ENCODE measurements around the gene KCNAB1.

Gene KCNAB1

DNA sequence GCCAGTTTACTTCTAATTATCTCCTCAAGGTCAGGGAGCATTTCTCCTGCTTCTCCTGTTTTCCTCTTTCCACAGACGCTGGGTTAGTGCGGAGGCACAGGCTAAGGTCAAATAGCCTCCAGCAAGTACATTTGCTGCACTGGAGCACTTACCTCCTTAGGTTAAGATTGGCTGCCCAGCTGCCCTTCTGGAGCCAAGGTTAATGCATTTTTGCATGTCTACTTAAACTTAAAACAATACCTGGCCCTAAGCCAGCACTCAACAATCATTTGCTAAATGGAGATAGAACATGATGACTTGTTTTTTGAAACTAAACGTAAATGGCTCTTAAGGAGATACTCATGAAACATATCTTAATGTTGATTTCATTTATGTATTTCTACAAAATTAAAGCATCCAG, 351.1 kb downstream of the KCNAB1 start:
- FAIRE-seq, result no peak

DNA sequence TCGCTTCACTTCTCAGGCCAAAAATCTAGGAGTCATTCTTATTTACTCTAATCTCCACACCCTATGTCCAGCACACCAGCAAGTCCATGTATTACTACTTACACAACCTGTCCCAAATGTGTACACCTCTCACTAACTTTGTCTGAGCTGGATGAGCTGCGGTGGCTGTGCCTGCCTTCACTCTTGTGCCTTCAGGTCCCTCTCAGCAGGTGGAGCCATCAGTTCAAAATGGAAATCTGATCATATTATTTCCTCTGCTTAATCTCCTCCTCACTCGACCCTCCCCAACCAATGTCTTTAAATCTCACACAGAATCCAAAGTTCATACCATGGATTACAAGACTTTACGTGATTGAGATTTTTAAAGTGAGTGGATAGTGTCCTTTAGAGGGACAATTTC, 351.8 kb downstream of the KCNAB1 start:
- FAIRE-seq, result no peak

DNA sequence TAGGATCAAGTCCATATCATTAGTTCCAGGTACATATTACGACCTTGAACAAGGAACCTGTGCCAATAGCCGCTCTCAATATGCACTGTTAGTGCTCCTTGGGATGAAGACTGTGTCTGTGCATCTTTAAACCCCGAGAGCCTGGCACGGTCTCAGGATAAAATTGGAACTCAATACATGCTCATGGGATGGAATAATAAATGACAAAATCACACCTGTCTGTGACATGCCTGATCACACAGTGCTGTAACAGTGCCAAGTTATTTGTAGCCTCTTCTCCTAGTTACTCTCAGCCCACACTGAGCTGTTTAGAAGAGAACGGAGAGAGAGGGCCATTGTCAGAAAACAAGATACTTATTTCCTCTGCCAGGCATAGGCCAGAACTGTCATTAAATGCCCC, 352.3 kb downstream of the KCNAB1 start:
- no peak for FAIRE-seq

DNA sequence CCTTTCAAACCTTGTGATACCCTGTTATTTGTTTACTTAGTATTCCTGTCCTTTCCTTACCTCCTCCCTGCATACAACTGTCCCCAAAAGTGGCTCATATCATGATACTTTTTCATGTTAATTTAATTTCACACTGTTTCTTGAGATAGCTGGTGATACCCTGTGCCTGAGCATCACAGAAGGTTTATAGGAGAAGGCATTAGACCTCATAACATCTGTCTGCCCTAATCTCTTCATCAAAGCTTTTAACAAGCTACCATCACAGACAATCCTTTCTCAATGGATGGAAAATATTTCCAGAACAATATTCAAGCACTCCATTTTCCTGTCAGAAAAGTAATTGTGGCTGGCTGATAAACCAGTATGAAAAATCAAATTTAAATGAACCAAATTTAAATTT, 353.0 kb downstream of the KCNAB1 start:
- no peak for FAIRE-seq

DNA sequence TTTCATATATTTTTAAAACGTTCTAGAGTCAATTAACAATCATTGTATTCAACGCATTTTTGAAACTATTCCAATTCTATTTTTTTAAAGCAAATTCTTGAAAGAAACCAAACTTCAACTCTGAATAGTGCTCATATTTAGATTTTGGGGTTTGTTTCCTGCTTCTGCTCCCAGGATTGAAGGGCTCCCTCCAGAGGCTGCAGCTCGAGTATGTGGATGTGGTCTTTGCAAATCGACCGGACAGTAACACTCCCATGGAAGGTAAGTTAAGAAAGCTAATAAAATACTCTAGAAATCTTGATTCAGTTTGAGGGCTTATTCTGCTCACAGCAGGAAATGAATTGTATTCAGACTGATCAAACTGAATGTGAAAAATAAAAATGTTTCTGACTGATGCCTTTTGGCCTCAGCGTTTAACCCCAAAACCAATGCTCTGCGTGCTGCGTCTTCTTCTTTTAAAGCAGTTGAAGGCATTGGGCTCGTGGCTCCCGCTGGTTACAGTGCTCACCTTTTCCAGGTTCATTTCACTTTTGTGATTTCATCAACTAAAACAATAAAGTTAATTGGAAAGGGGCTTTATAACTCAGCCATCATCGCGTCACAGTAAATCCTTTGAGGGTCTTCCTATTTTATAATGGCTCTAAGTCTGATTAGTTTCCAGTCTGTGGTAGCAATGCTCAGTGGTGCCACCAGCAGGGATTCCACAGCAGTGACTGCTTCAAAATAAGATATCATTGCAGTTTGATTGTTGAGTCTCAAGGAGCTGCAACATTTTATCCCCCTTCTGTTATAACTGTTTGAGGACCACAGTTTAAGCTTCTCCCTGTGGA, 354.4 kb downstream of the KCNAB1 start:
- no peak for FAIRE-seq

DNA sequence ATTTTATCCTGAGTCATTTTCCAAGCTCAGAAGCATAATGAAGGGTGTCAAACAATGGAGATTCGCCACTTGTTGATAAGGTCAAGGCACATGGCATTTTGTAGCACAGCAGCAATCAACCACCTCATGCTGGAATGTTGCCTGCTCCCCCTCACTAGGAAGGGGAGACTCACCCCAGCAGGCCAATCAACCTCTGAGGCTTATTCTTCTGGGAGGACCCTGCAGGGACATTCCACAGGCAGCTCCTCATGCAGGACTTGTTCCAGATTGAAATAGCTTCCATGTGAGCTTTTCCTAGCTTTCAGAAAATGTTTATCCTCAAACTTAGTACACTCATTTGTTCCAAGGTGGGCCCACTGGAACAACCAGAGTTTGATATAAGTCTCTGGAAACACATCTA, 356.9 kb downstream of the KCNAB1 start:
- no peak for FAIRE-seq

DNA sequence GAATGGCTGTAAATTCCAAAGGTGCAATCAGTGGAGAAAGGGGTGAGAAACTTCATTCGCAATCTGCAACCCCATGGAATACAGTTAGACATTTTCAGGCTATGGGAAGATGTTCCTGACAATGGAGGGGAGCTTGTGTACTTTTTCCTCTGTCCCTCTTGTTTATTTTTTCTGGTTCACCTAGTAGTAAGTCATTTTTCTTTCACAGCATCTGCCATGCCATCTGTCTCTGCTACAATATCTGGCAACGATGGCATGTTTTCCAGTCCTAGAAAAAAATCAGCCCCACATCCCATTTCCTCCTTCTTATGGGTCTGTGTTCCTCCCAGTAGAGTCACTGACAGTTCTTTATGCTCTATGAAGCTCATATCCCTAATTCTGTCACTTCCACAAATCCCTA, 358.5 kb downstream of the KCNAB1 start:
- no peak for FAIRE-seq

DNA sequence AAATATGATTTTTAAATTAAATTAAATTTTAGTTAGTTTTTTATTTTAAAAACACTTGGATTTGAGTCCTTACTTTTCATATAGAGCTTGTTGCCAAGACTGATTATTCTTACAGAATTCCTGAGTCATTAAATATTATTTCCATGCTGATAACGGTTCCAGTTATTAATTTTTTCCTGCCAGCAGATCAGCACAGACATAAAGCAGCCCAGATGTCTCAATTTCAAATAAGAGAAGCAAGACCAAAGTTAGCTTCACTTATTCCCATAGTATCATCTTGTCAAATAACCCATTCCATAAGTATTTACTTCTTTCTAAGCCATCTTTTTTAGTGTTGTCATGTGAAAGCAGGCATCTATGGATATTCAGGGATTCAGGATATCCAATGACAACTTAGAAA, 359.2 kb downstream of the KCNAB1 start:
- no peak for FAIRE-seq

DNA sequence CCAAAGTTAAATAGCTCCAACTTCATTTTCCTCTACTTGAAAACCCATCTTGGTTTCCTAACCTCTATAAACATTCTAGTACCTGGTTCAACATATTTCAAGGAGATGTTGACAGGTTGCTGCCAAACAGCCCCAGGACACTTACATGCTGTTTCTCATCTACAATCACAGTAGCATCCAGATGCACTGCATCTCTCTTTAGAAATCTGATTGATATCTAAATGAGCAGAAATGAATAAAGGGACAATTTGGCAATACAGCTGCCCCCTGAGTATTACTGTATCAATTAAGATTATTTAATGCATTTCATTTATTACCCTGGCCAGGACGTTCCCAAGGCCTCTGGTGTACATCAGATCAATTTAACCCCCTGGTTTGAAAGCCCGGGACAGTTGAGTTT, 360.6 kb downstream of the KCNAB1 start:
- FAIRE-seq, result no peak

DNA sequence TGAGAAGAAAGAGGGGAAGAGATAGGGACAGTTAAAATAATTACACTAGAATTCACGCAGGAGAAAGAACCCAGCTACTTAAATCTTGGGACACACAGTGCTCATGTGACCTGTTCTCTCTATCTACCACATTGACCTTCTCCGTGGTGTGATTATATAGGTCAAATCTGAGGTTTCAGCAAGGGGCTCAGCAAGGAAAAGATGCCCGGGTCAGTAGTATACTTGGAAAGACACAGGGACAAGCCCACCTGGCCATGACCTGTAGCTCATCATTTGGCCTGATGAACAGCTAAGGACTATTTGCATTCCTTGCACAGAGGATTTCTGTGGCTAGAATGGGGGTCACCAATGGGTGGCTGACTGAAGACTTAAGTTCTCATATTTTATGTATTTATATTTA, 362.6 kb downstream of the KCNAB1 start:
- FAIRE-seq, result no peak

DNA sequence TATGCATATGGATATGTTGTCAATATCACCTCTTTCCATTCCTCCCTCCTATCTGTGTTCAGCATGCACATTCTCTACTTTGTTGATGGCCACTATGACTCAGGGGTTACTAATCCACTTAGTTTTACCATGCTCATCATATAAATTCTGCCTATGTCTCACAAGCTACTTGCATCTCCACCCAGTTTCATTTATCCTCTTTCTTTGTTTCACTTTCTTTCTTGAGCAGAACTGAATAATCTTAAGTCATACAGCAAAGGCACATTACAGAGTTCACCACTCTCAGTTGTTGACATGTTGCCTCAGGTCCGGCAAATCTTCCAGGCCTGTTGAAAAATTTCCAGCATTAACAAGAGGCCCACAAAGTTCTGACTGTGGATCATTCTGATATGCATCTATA, 363.0 kb downstream of the KCNAB1 start:
- FAIRE-seq, result no peak

DNA sequence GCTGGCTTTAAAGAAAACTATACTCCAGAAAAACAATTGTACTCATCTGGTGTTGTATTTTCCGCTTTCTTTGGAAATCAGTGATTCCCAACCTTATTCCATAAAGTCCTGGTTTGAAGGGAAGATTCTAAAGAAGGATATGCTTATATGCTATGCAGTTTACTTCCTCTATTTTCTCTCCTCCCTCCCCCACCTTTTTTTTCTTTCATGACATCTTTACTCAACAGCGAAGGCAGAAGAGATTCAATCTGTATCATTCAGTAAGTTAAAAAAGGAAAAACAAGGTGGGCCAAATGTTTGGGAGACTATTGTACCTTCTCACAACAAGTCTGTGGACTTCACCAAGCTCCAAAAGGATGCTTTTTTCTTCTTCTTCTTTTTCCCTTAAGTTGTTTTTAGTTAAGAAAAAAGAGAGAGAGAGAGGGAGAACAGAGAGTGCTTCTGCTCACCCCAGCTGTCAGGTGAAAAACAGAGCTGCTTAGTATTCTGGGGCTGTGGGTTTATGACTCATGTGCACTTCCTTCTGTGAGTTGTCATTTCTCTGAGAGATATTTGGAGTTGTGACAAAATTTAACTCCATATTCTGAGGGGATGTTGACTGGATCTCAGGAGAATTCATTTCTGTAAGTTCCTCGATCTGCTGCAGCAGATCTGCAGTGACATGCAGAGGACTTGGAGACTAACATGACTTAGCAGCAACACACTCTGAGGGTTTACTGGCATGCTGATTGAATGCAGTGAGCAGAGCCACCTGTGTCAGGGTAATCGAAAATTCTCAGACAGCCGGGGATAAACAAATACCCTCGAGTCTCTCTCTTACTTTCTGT, 363.8 kb downstream of the KCNAB1 start:
- FAIRE-seq, result no peak

DNA sequence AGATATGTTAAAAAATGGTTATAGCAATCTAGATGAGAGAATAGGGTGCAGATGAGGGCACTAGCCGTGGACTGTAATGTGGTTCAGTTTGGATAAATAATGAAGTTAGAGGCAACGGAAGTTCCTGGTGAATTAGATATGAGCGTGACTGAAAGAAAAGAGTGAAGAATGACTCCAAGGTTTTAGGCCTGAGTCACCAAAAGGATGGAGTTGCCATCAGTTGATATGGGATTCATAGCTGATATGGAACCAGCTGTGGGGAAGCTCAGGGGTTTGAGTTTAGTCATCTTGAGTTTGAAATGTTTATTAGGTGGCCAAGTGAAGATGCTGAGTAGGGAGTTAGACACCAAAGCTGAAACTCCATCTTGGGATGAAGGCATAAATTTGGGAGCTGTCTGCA, 368.4 kb downstream of the KCNAB1 start:
- FAIRE-seq, result no peak

DNA sequence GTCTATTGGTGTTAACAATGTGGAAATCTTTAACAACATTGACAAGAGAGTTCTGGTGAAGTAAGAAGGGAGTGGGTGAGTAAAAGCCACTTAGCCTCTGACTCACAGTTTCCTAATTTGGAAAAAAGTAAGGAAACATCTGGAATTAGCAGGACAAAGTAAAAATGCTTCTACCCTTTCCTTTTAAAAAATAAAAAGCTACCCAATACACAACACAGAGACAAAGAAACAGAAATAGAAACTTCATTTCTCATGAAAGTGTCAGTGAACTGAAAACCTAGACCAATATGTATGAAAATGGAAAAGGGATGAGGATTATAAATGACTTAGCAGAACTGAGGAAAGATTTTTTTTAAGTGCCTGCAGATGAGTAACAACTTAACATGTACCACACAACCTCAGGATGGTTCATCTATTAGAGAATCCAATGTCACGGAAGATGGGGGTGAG, 369.1 kb downstream of the KCNAB1 start:
- no peak for FAIRE-seq

DNA sequence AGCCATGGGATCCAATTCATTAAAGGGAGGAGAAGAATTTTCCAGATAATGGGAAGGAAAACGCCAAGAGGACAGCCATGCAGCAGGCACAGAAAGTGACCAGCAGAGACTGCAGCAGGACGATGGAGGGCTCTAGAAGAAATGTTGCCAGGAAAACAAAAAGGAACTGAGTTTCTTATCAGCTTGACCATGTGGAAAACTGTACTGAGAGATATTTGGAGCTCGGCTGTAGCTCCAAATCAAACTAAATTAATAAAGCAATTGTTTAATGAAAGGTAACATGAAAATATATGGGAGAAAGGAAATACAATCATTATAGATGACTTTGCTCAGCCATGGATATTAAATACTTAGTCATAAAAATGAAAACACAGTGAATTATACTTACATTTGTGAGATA, 370.8 kb downstream of the KCNAB1 start:
- no peak for FAIRE-seq

DNA sequence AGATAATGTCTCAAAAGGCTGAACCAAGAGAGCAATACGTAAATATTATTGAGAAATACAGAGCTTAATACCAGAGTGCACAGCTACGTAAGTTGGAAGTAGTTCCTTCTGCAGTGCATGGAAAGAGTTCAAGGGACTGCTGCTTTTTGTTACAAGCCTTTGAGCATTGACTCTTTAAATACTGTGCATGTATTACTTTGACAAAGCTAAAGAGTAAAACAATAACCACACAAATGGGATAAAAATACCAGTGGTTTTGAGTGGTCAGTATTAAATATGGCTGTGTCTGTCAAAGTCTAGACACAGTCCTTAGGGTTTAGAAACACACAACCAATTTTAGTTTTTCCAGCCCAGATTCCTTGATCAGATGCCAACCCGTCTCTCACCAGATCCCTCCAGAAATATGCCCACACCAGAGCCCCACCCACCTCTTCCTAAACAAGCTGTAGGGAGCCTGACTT, 372.5 kb downstream of the KCNAB1 start:
- FAIRE-seq, result no peak

DNA sequence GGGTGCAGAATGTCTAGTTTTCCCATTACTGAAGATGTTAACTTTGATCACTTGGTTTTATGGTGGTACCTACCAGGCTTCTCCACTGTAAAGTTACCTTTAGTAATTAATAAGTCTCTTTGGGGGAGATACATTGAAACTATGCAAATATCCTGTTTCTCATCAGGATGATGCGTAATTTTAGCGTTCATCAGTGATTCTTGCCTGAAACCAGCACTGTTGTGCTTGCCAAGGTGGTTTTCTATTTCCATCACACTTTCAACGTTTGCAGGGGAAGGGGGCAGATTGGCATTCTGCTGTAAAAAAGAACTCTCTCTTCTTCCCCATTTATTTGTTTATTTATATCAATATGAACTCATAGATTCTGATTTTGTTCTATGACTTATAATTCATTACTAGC, 373.5 kb downstream of the KCNAB1 start:
- no peak for FAIRE-seq

DNA sequence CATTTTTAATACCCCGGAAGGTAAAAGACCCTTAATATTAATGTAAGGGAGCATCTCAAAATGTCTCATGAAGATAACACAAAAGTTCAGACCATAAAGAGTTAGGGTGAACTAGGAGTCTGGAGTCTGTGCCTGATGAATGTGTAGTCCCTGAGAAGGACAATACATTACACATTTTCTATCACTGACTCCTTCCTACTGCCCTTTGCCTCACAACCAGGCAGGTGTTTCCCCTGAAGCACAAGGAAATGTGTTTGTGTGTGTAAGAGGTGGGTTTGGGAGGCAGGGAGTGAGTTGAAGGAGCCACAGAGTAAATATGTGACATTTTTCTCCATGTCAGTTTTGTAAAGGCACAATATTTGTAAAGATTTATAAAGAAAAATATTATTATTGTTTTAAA, 375.4 kb downstream of the KCNAB1 start:
- no peak for FAIRE-seq

DNA sequence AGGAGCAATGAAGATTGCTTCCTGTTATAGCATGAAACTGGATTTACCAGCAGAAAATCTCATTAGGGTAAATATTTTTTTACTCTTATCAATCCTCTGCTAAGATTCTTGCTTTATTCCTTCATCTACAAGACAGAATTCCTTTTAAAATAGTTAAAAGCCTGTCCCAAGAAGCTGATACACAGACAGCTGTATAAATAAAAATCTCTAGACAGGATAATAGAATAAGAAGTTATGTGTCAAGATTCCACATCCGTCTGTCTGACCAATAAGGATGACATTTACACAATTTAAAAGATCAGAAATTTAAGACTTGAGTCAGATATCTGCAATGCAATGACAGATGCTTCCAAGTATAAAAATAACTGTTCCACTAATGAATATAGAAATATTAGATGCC, 376.9 kb downstream of the KCNAB1 start:
- no peak for FAIRE-seq

DNA sequence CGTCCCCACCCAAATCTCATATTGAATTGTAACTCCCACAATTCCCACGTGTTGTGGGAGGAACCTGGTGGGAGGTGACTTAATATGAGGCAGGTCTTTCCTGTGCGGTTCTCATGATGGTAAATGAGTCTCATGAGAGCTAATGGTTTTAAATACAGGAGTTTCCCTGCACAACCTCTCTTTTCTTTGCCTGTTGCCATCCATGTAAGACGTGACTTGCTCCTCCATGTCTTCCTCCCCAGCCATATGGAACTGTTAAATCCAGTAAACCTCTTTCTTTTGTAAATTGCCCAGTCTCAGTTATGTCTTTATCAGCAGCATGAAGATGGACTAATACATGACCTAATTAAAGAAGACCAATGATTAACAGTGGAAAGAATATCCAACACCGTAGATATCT, 377.9 kb downstream of the KCNAB1 start:
- FAIRE-seq, result no peak

DNA sequence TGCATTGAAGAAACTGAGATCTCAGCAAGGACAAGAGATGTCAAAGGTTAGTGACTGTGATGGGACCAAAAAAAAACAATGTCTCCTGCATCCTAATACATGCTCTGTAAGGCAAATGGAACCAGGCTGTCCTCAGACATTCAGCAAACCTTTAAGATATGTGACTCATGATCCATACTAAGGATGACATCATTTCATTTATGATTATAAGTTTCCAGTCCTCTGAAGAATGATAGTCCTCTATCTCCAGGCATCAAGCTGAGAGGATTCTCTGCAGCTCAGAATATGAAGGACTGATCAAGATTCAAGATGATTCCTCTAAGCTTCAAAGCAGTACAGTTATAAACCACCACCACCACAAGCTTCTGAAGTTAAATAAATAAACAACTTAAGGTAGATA, 386.9 kb downstream of the KCNAB1 start:
- FAIRE-seq, result no peak

DNA sequence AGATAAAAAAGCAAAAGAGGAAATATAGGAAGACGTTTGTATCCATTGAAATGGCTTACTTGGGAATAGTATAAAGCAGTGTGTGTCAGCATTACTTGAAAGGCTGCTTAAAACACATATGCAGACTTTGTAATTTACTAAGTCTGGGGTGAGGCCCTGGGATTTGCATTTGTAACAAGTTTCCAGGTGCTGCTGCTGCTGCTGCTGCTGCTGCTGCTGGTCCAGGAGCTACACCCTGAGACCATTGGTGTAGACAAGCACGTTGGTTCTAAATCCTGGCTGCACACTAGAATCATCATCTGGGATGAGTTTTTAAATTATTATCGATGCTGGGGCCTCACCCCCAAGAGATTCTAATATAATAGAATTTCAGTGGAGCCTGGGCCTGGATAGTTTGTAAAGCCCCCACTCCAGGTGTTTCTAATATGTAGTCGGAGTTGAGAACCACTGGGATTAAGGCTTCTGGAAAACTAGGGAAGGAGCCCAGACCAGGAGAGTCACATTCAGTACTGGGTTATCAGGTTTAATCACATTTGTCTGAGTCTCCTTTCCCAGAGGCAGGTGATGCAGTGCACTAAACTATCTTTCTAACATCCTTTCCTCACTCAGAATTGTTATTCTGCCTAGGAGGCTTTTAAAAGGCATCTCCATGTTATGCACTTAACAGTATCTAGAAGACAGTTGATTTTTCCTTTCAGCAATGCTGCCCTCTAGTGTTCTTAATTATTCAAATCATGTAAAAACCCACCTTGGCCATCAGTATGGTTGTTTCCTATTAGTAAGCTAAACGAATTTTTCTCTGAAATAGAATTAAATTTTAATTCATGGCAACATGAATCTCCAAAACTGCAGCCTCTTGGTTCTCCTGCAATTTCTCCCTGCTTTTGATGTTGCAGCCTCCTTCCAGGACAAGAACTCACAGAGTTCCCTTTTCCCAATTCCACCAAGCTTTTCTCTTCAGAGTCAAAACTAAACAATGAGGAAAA, 389.1 kb downstream of the KCNAB1 start:
- FAIRE-seq, result peak; percentile 66

All from TTC549 (cell line).